ENCODE measurements around the gene POT1. TPM values are rescaled to one million over a fixed set of nuclear protein-coding genes. Genes with fewer than 3 reads are reported as not detected.
A peak's percentile ranks its signal among the peaks of the same experiment; 100 is the strongest.

POT1 gene
- total RNA-seq, 1 donor from 2014 or later, result 31.0 TPM

DNA sequence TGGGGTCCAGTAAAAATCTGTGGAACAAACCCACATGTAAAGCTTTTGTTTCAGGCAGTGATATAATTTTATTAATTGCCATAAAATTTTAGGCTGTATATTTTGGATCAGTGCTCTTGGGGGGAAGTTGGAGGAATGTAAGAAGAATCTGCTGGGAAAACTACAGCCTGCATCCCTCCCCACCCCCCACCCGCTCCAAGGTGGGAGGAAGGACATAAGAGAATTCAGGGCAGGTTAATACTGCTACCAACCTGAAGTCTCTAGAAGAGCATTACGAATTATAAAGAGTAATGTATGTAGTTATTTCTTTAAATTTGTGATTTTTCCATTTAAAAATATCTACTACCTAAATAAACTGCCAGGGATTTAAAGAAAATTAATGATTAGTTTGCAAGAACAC lies 116.9 kb downstream of the POT1 start:
- Mint-ChIP-seq H3K36me3 (ENCODE audit: low read depth) (no peaks in the 10 kb centered on the region), H3K9me3 (no peaks in the 10 kb centered on the region), H3K27ac (no peak overlapping the region), H3K4me1 (no peaks in the 10 kb centered on the region), H3K4me3 (no peak overlapping the region), H3K27me3 (peaks cover 13% of the 10 kb centered on the region)
- intact Hi-C loops (cut with micrococcal nuclease), result no loop called here
- DNase-seq, result no peak

GRCh38 chr7:124811341-124811740 lies 118.3 kb downstream of the POT1 start:
- no peaks in the 10 kb centered on the region for H3K4me1 Mint-ChIP-seq
- H3K4me3 Mint-ChIP-seq, result no peak overlapping the region
- no peak overlapping the region for H3K27ac Mint-ChIP-seq
- no peak for DNase-seq
- intact Hi-C loops (cut with micrococcal nuclease), result no loop called here
- no peaks in the 10 kb centered on the region for H3K9me3 Mint-ChIP-seq
- no peaks in the 10 kb centered on the region for H3K36me3 Mint-ChIP-seq (ENCODE audit: low read depth)
- H3K27me3 Mint-ChIP-seq, result peaks cover 13% of the 10 kb centered on the region

DNA sequence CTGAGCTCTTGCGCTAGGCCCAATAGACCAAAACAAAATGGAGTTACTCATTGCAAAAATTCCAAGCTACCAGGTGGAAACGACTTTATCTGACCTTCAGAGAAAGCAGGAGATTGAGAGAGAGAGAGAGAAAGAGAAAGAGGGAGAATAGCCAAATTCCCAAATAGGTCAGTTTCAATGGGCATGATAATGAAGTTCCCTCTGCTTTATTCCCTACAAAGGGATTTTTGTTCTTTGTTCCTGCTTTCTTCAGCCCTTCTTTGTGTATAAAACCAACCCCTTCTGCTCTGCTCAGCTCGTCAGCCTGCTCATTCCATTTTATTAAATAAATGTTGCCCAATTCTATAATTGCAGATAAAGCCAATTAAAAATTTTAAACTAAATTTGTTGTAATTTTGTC lies 119.0 kb downstream of the POT1 start:
- intact Hi-C loops (cut with micrococcal nuclease), result no loop called here
- Mint-ChIP-seq H3K4me1 (no peaks in the 10 kb centered on the region), H3K27ac (no peak overlapping the region), H3K4me3 (no peak overlapping the region), H3K9me3 (no peaks in the 10 kb centered on the region), H3K27me3 (peaks cover 13% of the 10 kb centered on the region), H3K36me3 (ENCODE audit: low read depth) (no peaks in the 10 kb centered on the region)
- no peak for DNase-seq

GRCh38 chr7:124808206-124808605 lies 121.4 kb downstream of the POT1 start:
- H3K27ac Mint-ChIP-seq, result no peak overlapping the region
- no peaks in the 10 kb centered on the region for H3K36me3 Mint-ChIP-seq (ENCODE audit: low read depth)
- peaks cover 8% of the 10 kb centered on the region for H3K27me3 Mint-ChIP-seq
- DNase-seq, result no peak
- H3K4me3 Mint-ChIP-seq, result no peak overlapping the region
- intact Hi-C loops (cut with micrococcal nuclease), result no loop called here
- H3K4me1 Mint-ChIP-seq, result no peaks in the 10 kb centered on the region
- no peaks in the 10 kb centered on the region for H3K9me3 Mint-ChIP-seq

GRCh38 chr7:124801330-124801895 lies 128.2 kb downstream of the POT1 start:
- H3K27me3 Mint-ChIP-seq, result peaks cover 3% of the 10 kb centered on the region
- H3K4me1 Mint-ChIP-seq, result no peaks in the 10 kb centered on the region
- H3K9me3 Mint-ChIP-seq, result no peaks in the 10 kb centered on the region
- DNase-seq, result no peak
- intact Hi-C loops (cut with micrococcal nuclease), result no loop called here
- no peak overlapping the region for H3K4me3 Mint-ChIP-seq
- no peaks in the 10 kb centered on the region for H3K36me3 Mint-ChIP-seq (ENCODE audit: low read depth)
- no peak overlapping the region for H3K27ac Mint-ChIP-seq

DNA sequence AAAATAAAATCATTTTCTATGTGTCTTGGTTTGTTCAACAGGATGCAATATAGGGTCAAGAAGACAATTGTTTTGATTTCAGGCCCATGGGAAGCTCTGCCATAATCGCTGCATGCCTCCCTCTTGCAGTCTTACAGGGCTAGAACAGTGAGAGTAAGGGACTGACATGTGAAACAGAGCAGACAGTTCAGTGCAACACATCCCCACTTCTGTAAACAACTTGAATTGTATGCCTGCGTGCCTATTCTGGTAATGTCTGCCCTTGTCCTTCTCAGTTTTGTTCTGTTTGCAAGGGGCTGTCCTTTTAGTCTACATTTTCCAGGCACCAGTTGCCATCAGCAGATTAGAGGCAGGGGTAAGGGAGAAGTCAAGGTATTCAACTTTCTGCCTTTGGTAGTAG lies 129.2 kb downstream of the POT1 start:
- Mint-ChIP-seq H3K9me3 (no peaks in the 10 kb centered on the region), H3K4me1 (no peaks in the 10 kb centered on the region), H3K27ac (no peak overlapping the region), H3K4me3 (no peak overlapping the region), H3K27me3 (peaks cover 3% of the 10 kb centered on the region), H3K36me3 (ENCODE audit: low read depth) (no peaks in the 10 kb centered on the region)
- no peak for DNase-seq
- intact Hi-C loops (cut with micrococcal nuclease), result no loop called here

DNA sequence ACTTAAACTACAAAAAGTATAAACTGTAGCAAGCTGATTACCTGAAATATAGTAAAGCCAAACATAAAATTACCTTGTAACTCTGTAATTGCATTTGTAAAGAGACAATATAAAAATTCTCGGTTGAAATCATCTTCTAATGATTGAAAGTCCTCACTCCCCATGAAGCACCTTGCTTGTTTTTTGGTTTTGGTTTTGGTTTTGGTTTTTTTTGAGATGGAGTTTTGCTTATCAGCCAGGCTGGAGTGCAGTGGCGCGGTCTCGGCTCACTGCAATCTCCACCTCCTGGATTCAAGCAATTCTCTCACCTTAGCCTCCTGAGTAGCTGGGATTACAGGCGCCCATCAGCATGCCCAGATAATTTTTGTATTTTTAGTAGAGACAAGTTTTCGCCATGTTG lies 130.2 kb downstream of the POT1 start:
- Mint-ChIP-seq H3K9me3 (no peaks in the 10 kb centered on the region), H3K27me3 (peaks cover 3% of the 10 kb centered on the region), H3K27ac (no peak overlapping the region), H3K4me1 (no peaks in the 10 kb centered on the region), H3K4me3 (no peak overlapping the region), H3K36me3 (ENCODE audit: low read depth) (no peaks in the 10 kb centered on the region)
- intact Hi-C loops (cut with micrococcal nuclease), result no loop called here
- no peak for DNase-seq

- no peak for DNase-seq
- Mint-ChIP-seq H3K4me3 (no peak overlapping the region), H3K36me3 (ENCODE audit: low read depth) (no peaks in the 10 kb centered on the region), H3K27me3 (peaks cover 1% of the 10 kb centered on the region), H3K4me1 (no peaks in the 10 kb centered on the region), H3K9me3 (no peaks in the 10 kb centered on the region), H3K27ac (no peak overlapping the region)
- intact Hi-C loops (cut with micrococcal nuclease), result no loop called here
Observed at GRCh38 chr7:124796771-124797170, 132.9 kb downstream of the POT1 start.

- no peaks in the 10 kb centered on the region for H3K9me3 Mint-ChIP-seq
- no peak overlapping the region for H3K4me3 Mint-ChIP-seq
- peaks cover 9% of the 10 kb centered on the region for H3K27me3 Mint-ChIP-seq
- no peak for DNase-seq
- intact Hi-C loops (cut with micrococcal nuclease), result no loop called here
- no peaks in the 10 kb centered on the region for H3K36me3 Mint-ChIP-seq (ENCODE audit: low read depth)
- H3K27ac Mint-ChIP-seq, result no peak overlapping the region
- no peaks in the 10 kb centered on the region for H3K4me1 Mint-ChIP-seq
Observed at GRCh38 chr7:124792696-124793095, 136.9 kb downstream of the POT1 start.

GRCh38 chr7:124792002-124792401 lies 137.6 kb downstream of the POT1 start:
- H3K27me3 Mint-ChIP-seq, result peaks cover 9% of the 10 kb centered on the region
- H3K36me3 Mint-ChIP-seq (ENCODE audit: low read depth), result no peaks in the 10 kb centered on the region
- intact Hi-C loops (cut with micrococcal nuclease), result no loop called here
- DNase-seq, result no peak
- no peaks in the 10 kb centered on the region for H3K4me1 Mint-ChIP-seq
- no peak overlapping the region for H3K4me3 Mint-ChIP-seq
- no peak overlapping the region for H3K27ac Mint-ChIP-seq
- no peaks in the 10 kb centered on the region for H3K9me3 Mint-ChIP-seq

- peaks cover 9% of the 10 kb centered on the region for H3K27me3 Mint-ChIP-seq
- H3K27ac Mint-ChIP-seq, result no peak overlapping the region
- no peak for DNase-seq
- H3K9me3 Mint-ChIP-seq, result no peaks in the 10 kb centered on the region
- H3K36me3 Mint-ChIP-seq (ENCODE audit: low read depth), result no peaks in the 10 kb centered on the region
- H3K4me3 Mint-ChIP-seq, result no peak overlapping the region
- H3K4me1 Mint-ChIP-seq, result no peaks in the 10 kb centered on the region
- intact Hi-C loops (cut with micrococcal nuclease), result no loop called here
Observed at GRCh38 chr7:124791426-124791825, 138.2 kb downstream of the POT1 start.

DNA sequence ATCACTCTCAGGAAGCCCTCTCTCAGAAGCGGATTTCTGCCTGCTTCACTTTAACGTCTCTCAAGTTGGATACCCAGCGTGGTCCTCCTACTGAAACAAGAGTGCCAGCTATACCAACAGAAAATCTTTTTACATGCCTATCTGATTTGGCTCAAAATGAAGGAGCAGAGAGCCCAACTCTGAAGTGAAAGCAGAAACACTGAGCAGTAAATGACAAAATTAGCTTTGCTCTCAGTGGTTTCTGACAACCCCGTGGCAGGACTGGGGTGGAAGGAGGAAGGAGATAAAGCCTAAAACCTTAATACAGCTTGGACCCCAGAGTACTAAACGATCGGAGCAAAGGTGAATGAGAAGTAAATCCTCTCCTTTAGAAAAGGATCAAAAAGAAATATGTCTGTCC lies 139.0 kb downstream of the POT1 start:
- Mint-ChIP-seq H3K9me3 (no peaks in the 10 kb centered on the region), H3K36me3 (ENCODE audit: low read depth) (no peaks in the 10 kb centered on the region), H3K27ac (no peak overlapping the region), H3K27me3 (peaks cover 11% of the 10 kb centered on the region), H3K4me3 (no peak overlapping the region), H3K4me1 (no peaks in the 10 kb centered on the region)
- intact Hi-C loops (cut with micrococcal nuclease), result no loop called here
- DNase-seq, result no peak

DNA sequence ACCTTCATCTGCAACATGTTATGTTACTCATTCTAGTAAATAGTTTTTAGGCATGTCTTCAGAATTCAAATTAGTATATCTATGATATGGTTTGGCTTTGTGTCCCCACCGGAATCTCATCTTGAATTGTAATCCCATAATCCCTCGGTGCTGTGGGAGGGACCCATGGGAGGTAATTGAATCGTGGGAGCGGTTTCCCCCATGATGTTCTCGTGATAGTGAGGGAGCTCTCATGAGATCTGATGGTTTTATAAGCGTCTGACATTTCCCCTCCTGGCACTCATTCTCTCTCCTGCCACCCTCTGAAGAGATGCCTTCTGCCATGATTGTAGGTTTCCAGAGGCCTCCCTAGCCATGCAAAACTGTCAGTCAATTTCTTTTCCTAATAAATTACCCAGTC lies 143.6 kb downstream of the POT1 start:
- intact Hi-C loops (cut with micrococcal nuclease), result no loop called here
- Mint-ChIP-seq H3K27ac (no peak overlapping the region), H3K27me3 (peaks cover 11% of the 10 kb centered on the region), H3K4me1 (no peaks in the 10 kb centered on the region), H3K4me3 (no peak overlapping the region), H3K9me3 (no peaks in the 10 kb centered on the region), H3K36me3 (ENCODE audit: low read depth) (no peaks in the 10 kb centered on the region)
- DNase-seq, result no peak

GRCh38 chr7:124784879-124785818 lies 144.5 kb downstream of the POT1 start:
- intact Hi-C loops (cut with micrococcal nuclease), result no loop called here
- DNase-seq, result peak; percentile 64
- Mint-ChIP-seq H3K36me3 (ENCODE audit: low read depth) (no peaks in the 10 kb centered on the region), H3K4me3 (no peak overlapping the region), H3K4me1 (no peaks in the 10 kb centered on the region), H3K27me3 (peaks cover 7% of the 10 kb centered on the region), H3K27ac (no peak overlapping the region), H3K9me3 (no peaks in the 10 kb centered on the region)
